Brain microvascular endothelial cell (primary cell): ENCODE results near the gene PPFIA1.

Experiments used
- DNase-seq: peaks from one replicate; pipeline ENCODE4 v3.0.0-alpha.2; 2020
- H3K27ac ChIP-seq: fragments of 250-450 bp; sonication (Bioruptor Pico); 2 replicates; pipeline ENCODE4 v1.5.1; 2020; ENCODE audit warnings: mild to moderate bottlenecking, moderate library complexity
- H3K27me3 ChIP-seq: fragments of 250-450 bp; sonication (Bioruptor Pico); replicated peaks from 2 replicates; pipeline ENCODE4 v1.5.1; 2020; ENCODE audit warnings: mild to moderate bottlenecking
- H3K36me3 ChIP-seq: fragments of 250-450 bp; sonication (Bioruptor Pico); replicated peaks from 2 replicates; pipeline ENCODE4 v1.5.1; 2020; ENCODE audit warnings: mild to moderate bottlenecking
- H3K4me3 ChIP-seq: 2 replicates; pipeline ENCODE4 v1.5.1; 2011; ENCODE audit warnings: low read depth, mild to moderate bottlenecking, control low read depth, low read length, moderate library complexity
- CTCF ChIP-seq: IDR thresholded peaks from 2 replicates; pipeline ENCODE4 v1.5.1; 2011; ENCODE audit warnings: low read depth, mild to moderate bottlenecking, moderate library complexity, low read length, control low read depth, inconsistent platforms; ENCODE audit errors: missing control alignments
- in situ Hi-C: cut with HindIII; loops from 2 replicates; pipeline ENCODE4 v1.10.0; 2017; ENCODE audit warnings: low sequenced_read_pairs, low pct_ligation_motif_present

PPFIA1 gene

GRCh38 chr11:70281156-70281609 lies 10.7 kb downstream of the PPFIA1 start:
- Histone ChIP-seq H3K27me3 (no peaks in the 10 kb centered on the region), H3K36me3 (peaks cover 25% of the 10 kb centered on the region), H3K4me3 (no peak overlapping the region), H3K27ac (peak overlapping the region; percentile 67)
- peak; percentile 83 for DNase-seq
- in situ Hi-C loops = no loop called here
- no peak for TF ChIP-seq CTCF

DNA sequence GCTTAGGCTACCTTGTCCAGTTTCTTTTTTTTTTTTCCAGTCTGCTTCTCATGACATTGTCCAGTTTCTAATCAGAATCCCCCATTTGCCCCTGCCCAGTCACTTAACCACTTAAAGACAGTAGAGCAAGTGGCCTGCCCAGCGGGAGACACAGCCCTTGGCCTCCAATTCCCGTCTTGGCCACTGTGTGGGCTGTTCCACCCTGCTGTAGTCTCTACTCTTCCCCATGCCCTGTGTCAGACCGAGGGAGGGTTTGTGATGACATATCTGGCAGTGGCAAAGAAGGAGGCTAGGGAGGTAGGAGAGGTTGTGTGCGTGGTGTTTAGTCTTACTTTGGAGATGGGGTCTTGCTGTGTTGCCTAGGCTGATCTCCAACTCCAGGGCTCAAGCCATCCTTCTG lies 11.5 kb downstream of the PPFIA1 start:
- TF ChIP-seq CTCF = no peak
- Histone ChIP-seq H3K4me3 (no peak overlapping the region), H3K36me3 (peaks cover 28% of the 10 kb centered on the region), H3K27me3 (no peaks in the 10 kb centered on the region), H3K27ac (no peak overlapping the region)
- DNase-seq = no peak
- in situ Hi-C loops = no loop called here

DNA sequence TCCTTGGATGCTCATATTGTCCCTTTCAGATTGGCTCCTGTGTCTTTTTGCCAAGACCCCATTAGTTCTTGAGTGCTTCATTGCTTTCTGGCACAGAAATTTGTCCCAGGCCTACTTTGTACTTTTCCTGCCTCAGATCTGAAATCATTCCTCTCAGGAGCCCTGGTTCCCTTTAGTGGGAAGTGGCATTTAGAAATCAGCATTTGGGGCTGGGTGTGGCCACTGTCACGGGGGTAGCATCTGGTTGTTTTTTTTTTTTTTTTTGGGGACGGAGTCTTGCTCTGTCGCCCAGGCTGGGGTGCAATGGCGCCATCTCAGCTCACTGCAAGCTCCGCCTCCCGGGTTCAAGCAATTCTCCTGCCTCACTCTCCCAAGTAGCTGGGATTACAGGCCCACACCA lies 18.2 kb downstream of the PPFIA1 start:
- in situ Hi-C loops = no loop called here
- no peak for DNase-seq
- Histone ChIP-seq H3K4me3 (no peak overlapping the region), H3K27me3 (no peaks in the 10 kb centered on the region), H3K36me3 (peaks cover 32% of the 10 kb centered on the region), H3K27ac (no peak overlapping the region)
- no peak for TF ChIP-seq CTCF

DNA sequence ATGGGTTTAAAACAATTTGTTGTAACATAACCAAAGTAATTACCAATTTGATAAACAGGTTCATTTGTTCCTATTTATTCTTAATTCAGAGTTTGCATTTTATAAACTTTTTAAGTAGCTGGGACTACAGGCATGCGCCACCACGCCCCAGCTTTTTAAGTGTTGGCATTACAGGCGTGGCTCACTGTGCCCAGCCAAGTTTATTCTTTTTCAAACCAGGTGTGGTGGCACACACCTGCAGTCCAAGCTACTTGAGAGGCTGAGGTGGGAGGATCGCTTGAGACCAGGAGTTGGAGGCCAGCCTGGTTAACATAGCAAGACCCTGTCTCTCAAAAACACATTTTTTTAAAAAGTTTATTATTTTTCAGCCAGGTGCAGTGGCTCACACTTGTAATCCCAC lies 19.1 kb downstream of the PPFIA1 start:
- DNase-seq = no peak
- peaks cover 30% of the 10 kb centered on the region for H3K36me3 ChIP-seq

DNA sequence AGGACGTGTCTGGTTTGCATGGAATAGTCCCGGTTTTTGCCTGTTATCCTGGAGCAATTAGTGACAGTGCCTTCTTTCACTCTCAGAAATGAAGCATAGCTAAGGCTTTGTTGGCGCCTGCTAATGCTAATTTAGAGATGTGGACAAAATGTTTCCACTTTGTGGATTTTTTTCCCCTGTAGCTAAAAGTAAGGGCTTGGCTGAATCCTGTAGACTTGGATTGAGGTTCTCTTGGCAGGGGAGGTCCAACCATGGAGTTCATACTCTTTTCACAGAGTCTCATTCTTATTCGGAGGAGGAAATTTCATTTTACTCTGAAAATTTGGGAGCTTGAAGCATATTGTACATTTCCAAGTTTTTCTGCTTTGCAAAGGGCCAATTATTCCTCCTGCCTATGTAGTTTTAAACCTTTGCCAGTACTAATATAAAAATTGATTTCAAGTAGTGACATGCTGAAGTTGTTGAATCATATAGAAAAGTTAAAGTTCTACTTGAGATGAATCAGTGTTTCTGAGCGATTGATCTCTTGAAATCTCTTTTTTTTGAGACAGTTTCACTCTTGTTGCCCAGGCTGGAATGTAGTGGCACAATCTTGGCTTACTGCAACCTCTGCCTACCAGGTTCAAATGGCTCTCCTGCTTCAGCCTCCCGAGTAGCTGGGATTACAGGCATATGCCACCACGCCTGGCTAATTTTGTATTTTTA lies 20.0 kb downstream of the PPFIA1 start:
- in situ Hi-C loops = no loop called here

More for the DNA sequence above, 19.1 kb downstream of the PPFIA1 start:
- in situ Hi-C loops = no loop called here
- no peak overlapping the region for H3K27ac ChIP-seq
- no peaks in the 10 kb centered on the region for H3K27me3 ChIP-seq
- no peak for TF ChIP-seq CTCF
- H3K4me3 ChIP-seq = no peak overlapping the region

More for the DNA sequence above, 20.0 kb downstream of the PPFIA1 start:
- H3K36me3 ChIP-seq = peaks cover 23% of the 10 kb centered on the region
- no peak for DNase-seq
- TF ChIP-seq CTCF = no peak
- no peak overlapping the region for H3K4me3 ChIP-seq
- H3K27me3 ChIP-seq = no peaks in the 10 kb centered on the region
- no peak overlapping the region for H3K27ac ChIP-seq
